HS-5 (cell line): ENCODE results near the gene CELF2.
"Not testable (repeated sequence)": the region's sequence is repeated elsewhere in the genome, so short reads cannot be mapped to it uniquely, and the experiment has no call there.

Experiments
- DNase-seq: peaks from one replicate; pipeline ENCODE4 v3.0.0-alpha.2; 2012; ENCODE audit warnings: low read depth

CELF2 gene

DNA sequence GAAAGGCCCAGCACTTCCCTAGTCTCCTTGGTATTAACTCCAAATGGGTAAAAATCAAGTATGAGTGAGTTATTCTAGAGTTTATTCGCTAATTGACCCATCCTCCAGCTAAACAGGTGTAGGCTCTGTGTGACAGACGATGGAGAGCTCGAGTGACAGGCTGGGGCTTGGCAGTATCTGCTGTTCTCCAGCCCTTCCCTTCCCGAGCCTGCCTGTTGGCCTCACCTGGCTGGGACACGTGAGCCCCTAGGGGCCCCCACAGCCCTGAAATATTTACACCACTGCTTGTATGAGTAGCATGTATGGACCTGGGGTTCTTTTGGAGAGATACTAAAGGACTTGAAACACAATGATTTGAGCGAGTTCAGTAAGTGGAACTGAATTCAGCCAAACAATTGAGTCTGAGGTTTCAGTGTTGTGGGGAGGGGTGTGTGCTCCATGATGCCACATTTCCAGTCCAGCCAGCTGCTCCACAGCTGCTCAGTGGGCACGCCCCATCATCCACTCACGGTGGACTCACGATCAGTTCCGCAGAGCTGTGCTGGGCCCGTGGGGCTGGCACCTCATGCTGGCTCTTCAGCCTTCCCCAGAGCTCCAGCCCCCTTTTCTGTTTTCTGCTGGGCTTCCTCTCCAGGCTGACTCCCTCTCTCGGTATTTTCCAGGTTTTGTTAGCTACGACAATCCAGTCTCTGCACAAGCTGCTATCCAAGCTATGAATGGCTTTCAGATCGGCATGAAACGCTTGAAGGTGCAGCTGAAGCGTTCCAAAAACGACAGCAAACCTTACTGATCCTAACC is 310.8 kb downstream of the CELF2 start:
- DNase-seq, result no peak

DNA sequence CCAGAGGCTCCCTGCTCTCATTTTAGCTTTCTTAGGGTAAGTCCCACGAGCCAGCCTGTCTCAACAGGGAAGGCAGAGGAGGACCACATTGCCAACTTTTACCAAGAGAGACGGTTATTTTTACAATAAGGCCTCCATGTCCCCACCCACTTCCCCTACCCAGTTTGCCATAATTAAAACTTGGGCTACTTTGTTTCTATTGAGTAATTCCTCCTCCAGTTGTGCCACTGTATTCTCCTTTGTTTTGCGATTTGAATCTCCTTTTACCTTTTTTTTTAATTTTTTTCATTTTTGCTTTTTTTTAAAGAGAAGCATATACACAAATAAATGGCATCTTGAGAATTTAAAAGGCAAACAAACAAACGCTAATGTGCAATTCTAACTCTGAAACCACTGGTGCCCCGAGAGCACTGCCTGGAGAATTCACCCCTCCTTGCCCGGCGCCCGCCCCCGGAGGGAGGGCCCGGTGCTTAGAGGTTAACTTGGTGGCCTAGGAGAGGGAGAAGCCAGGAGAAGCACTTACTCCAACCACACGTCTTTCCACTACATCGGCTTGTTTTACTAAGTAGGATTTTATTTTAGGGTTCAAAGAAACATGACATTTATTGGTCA is 311.5 kb downstream of the CELF2 start:
- no peak for DNase-seq

DNA sequence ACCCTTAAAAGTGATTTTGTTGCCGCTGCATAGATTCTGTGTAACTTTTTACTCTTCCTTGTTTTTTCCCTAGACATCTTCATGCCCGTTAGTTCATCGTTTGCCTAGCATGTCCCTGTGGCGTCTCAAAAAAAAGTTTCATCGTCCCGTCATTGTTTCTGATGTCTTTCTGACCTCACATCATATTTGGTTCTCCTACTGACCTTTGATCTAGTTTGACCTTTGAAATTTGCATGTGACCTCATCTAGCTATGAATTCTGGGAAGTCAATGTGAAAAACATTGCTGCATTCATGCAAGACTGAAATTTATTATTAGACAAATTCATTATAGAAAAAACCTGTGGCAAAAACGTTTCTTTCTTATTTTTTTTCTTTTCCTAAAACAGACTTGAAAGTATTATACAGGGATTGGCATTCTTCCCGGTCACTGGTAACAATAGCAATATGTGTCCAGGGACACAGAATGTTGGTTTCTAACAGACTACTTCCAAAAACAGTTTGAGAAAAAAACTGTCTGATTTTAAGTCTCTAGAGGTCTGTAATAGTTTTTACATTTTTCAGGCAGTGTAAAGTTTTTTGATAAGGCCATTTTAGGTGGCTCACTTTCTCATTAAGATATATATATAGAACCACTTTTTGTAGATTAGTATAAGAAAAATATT is 312.8 kb downstream of the CELF2 start:
- no peak for DNase-seq

DNA sequence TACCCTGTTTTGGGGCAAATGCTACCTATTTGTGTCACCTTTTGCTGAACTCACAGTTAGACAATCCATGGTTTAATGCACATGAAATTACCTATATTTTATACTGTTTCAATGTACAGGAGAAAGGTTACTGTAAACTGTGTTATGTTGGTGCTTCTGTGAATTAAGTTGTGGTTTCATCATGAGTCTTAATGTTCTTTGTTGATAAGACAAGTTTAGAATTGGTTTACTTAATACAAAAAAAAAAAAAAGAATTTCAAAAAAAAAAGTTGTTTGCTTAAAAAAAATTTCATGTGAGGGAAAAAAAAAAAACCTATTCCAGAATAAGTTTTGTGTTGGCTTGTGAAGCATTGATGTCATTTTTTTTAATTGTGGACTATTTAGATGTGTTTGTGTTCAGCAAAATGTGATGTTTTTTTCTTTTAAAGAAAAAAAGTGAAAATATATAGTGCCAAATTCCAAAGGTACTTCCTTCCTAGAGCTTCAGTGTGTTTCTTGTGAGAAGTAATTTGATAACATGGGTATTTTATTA is 313.4 kb downstream of the CELF2 start:
- DNase-seq, result no peak

DNA sequence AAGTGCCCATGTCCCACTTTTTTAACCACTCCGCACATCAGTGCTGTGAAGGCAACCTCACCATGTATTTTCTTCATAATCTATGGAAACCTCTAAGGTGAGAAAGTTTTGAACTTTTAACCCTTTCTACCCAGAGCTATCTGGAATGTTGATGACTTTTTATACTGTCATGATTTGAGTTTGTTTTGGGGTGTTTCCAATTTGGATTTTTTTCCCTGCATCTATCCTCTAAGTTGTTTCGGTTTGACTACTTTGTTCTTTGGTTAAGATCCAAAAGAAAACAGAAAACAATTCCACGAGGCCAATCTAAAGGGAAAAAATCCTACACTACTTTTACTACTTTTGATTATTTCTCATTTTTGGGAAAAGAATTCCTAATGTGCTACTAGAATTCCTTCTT is 314.1 kb downstream of the CELF2 start:
- no peak for DNase-seq

DNA sequence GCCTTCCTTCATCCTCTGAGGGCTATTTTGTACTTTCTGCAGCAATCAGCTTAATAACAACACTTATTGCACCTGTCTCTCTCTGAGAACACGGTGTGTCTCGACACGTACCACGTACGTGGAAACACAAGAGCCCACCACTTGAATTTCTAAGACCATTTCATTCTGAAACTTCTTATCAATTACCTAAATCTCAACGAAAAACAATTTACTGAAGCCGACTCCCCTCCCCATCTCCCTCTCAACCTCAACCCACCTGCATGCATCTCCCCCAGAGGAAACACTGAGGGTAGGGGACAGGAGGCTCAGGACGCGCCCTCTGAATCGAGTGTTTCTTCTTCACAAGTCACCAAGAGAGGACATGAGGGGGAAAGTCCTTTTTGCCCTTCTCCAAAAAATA is 315.2 kb downstream of the CELF2 start:
- no peak for DNase-seq

DNA sequence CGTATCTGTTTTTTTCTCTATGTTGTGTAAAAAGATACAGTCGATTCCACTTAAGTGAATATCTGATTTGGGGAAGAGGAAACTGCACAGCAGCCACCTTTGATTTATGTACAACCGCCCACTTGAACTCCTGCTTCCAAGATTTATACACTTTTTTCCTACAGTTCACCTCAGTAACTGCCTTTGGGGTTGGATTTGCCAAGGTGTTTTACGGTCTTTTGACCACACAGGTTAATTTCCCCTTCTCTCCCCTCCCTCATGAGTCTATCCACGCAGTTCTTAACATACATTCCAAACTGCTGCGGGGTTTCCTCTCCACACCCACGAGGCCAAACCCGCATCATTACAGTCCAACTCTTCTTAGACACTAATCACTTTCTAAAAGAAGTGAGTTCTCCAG is 316.8 kb downstream of the CELF2 start:
- DNase-seq, result no peak

DNA sequence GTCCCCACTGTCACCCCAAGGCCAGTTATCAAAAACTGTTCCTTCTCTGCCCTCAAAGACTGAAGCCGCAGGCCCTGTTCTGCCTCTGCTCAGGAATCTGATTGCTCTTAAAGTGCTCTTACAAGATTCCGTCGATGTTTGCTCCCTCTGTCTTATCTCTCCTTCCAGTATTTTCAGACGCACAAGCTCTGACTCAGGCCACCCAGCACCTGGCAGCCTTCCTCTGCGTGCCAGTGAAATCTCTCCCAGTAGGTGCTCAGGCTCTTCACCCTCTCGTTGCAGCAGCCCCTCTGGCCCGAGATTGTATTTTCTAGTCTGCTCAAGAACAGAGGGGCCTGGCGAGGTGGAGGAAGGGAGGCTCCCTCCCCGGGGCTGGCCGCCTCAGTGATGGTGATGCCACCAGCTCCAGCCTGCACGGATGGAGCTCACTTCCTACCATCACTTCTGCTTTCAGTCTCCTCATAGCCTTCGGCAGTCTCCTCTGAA is 317.5 kb downstream of the CELF2 start:
- DNase-seq, result no peak

DNA sequence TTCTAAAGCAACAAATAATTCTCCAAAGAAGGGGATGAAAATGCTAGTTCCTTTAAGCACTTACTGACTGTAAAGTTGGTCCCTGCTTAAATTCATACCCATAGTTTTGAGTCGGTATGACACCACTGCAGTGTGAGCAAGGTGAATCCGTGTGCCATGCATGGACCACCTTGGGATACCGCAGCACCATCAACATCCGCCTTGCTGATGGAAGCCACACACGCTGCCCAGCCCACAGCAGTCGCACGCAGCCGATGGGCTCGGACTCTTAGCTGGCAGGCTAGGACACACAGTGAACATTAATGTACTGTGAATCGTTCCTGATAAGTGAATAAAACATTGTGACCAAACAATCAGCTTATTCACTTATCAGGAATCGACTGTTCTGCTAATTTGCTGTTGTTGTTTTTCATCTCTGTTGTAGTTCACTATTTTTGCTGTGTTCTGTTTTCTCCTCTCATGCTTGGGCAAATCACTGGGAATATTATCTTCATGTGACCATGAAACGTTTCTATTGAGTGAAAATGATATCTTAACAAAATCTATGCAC is 318.3 kb downstream of the CELF2 start:
- no peak for DNase-seq

DNA sequence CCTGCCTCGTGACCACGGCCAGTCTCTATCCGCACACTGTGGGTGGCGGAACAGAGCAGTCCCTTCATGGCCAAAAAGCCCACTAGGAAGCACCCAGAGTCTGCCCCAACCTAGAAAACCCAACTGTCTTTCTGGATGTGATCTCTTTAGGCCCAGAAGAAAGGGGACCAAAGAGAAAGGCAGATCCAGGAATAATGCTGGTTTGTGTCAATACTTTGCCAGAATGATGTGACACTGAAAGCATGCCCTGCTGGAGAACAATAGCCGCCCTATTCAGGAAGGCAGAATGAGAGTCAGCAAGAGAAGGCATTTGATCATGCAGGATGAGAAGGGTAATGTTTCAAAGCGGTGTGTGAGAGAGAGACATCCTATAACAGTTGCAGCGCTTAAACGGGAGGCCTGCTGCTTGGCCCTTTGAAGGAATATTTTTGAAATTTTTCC is 319.1 kb downstream of the CELF2 start:
- no peak for DNase-seq

DNA sequence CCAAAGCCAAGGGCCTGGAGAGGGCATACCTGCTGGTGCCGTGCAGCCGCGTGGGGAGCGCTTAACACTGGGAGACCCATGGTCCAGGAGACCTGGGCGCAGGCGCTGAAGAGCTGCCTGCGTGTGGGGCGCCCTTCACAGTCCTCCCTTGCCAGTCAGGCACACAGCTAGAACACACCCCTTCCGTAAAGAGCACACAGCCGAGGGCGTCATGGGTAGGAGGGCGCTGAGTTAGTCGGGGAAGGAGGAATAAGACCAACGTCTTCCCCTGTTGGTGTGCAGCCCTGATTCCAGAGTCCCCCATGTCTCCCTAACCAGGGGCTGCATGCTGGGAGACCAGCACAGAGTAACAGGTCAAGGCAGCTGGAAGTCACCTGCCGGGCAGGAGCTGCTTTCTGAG is 319.8 kb downstream of the CELF2 start:
- DNase-seq, result no peak

DNA sequence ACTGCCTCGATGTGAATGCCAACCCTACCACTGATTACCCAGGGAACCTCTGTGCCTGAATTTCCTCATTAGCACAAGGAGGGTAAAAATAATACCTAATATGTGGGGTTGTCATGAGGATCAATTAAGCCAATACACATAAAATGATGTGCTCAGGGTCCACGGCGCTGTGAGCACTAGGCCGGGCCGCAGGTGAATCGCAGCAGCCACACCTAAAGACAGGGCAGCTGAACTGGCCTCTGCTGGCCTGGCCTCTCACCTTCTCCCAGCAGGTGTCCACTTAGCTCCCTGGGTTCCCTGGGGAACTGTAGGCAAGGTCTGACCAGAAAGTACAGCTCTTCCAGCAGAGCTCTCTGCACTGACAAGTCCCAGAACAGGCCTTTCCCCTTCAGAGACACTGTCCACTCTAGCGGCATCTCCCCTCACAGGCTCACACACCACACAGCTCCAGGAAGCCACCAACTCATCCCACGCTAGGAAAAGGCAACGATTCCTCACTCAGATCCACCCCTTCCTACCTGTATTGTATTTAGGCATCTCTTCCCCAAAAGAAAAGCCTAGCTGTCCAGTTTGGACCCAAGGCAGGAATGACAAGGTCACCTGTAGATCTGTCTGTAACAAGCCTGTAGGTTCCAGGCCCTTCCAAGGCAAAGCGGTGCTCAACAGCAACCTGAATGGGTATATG is 320.6 kb downstream of the CELF2 start:
- no peak for DNase-seq

DNA sequence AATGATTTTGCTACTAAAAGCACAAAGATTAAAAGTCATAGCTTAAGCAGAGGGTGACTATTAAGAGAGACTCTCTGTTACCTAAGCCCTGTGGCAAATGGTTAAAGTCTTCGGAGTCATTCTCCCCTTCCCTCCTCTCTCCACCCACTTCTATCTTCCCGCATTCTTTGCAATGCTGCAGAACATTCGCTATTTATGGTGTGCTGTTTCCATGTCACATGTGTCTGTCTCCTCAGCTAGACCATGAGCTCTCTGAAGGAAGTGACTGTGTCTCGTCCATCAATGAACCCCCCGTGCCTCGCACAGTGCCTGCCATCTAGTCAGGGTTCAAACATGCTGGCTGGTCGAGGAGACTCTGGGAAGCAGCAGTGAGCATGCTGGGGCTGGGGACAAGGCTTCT is 321.3 kb downstream of the CELF2 start:
- no peak for DNase-seq

DNA sequence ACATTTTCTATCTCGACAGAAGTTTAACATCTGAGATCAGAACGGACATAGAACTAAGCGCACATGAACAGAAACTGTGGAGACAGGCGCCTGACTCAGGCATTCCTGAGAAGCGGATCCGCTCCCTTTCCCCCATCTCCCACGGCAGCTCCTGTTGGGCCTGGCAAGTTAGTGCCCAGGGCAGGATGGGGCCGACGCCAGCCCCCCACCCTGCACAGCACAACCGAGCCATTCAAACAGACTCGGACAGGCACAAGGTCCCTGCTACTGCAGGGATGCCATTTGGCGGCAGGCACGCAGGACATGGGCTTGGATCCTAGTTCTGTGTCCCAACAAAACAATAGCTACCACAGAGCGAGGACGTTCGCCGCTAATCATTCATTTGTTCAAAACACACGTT is 322.0 kb downstream of the CELF2 start:
- DNase-seq, result no peak

DNA sequence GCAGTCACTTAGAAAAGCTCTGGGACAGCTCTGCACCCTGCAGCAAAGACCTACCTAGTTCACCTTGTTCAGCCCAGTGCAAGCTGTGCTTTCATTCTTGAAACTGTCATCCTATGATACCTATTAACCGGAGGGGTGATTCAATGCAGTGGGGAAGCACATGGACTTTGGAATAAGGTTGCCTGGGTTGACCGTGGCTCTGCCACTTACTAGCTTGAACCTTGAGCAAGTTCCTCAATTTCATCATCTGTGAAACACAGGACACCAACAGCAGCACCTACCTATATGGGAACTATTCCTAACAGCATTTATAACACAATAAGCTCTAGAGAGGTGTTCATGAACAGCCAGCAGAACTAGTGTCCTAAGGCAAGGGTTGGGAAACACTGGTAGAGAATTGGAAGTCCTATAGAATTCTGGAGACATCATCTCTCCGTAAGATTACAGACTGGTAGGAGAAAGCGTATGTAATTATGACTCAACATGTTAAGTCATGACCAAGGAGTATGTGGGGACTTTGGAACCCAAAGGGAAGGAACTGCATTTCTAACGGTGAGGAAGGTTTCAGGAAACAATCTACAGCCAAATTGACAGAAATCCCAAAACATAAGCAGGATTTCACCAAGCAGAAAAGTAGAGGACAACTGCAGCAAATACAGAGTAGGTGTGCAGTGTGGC is 323.8 kb downstream of the CELF2 start:
- no peak for DNase-seq

DNA sequence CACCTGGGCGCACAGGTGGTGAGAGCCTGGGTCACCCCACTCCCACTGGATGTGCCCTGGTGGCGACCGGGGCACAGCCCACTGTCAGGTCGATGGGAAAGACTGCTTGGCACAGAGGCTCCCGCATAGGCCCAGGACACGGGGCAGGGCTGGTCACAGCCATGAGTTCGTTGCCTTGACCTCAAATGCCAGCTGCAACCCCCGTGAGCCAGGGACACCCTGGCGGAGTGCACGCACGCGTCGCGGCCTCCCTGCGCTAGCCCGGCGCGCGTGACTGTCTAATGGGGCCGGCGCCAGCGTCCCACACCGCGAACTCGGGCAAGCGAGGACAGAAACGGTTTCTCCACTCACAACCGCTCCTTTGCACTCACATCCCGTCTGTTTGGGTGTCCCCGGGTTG is 326.4 kb downstream of the CELF2 start:
- no peak for DNase-seq

DNA sequence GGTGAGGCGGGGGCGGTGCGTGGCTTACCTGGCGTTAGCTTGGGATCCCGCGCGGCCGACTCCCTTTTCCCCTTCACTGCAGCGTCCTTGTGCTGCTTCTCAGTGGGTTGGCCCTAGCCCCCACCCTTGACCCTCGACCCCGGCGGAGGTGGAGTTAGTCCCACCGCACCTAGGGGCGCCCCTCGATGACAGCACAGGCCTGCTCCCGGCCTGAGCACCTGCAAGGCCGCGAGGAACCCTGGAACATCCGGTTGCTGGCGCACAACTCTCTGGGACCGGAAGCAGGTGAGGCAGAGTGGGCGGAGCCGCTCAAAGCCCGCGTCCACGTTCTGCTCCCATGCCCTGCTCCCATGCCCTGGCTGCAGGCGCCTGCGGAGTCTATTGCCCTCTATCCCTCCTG is 326.9 kb downstream of the CELF2 start:
- DNase-seq, result no peak

DNA sequence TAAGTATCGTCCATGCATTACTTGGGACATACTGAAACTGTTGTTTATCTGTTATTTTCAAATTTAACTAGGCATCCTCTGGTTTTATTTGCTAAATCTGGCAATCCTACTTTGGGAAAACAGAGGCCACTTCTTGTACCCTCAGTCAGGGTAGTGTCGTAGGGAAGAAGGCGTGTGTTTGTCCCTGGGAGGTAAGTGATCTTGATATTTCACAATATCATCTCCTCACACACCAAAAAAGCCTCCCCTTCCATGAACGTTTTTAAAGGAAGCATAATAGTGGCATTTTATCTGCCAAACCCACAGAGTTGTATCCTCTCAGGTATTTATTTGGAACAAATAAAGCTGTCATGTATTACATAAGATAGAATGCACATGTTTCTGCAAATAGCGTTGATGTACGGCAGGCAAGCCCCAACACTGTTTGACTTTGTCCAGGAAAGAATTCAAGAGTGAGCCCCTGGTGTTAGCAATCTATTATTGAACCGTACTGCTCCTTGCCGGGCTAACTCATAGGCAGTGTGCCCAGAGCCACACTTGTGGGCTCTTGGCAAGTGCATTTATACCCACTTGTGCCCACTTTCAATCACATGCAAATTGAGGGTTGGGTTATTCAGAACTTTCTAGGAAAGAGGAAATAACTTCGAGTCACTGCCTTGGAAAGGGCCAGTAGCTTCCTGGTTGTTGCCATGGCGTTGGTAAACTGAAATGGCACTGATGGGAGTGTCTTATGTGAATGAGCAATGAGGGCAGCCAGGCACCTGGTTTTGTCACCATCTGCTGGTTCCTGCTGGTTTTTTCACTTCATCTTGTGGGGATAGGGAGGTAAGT is 327.8 kb downstream of the CELF2 start:
- DNase-seq, result no peak

DNA sequence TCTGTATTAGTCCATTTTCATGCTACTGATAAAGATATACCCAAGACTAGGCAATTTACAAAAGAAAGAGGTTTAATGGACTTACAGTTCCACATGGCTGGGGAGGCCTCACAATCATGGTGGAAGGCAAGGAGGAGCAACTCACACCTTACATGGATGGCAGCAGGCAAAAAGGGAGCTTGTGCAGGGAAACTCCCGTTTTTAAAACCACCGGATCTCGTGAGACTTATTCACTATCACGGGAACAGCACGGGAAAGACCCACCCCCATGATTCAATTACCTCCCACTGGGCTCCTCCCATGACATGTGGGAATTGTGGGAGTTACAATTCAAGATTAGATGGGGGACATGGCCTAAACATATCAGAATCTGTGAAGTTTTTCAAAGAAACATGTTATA is 329.9 kb downstream of the CELF2 start:
- not testable (repeated sequence) for DNase-seq

DNA sequence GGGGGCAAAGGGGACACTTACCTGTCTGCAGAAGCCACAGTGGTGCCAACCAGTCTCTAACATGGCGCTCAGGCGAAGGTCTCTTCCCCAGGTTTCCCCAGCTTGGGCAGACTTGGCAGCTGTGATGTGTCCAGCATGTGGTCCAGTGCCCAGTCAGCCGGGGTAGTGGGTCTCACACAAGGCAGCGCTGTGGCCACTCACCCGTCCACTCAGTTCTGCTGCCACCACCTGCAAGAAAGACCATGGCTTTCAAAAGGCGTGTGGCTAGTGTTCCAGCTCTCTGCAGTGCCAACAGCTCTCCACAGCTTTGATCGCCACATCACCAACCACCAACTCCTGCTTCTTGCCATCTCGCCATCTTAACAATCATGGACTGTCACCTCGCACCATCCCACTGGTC is 334.1 kb downstream of the CELF2 start:
- DNase-seq, result no peak
